Chondrocyte (in vitro differentiated cells): Measurements from ENCODE around the gene MTHFD2L. TPM values are rescaled to one million over a fixed set of nuclear protein-coding genes. Genes with fewer than 3 reads are reported as not detected.

Source experiments
- DNase-seq: peaks from one replicate; pipeline ENCODE4 v3.0.0; 2021; ENCODE audit warnings: mixed read lengths, low spot score
- H3K27ac Mint-ChIP-seq: one replicate; pipeline ENCODE4 v1.8.0; 2021; ENCODE audit warnings: mild to moderate bottlenecking, moderate library complexity, mixed read lengths; ENCODE audit not compliant: unreplicated experiment
- H3K27me3 Mint-ChIP-seq: 2 replicates; pipeline ENCODE4 v1.8.0; 2021; ENCODE audit warnings: low read depth, mixed read lengths
- H3K36me3 Mint-ChIP-seq: 2 replicates; pipeline ENCODE4 v1.8.0; 2021; ENCODE audit warnings: low read depth, mixed read lengths
- H3K4me1 Mint-ChIP-seq: 2 replicates; pipeline ENCODE4 v1.8.0; 2021; ENCODE audit warnings: low read depth, mild to moderate bottlenecking, mixed read lengths
- H3K4me3 Mint-ChIP-seq: one replicate; pipeline ENCODE4 v1.8.0; 2021; ENCODE audit warnings: mild to moderate bottlenecking, moderate library complexity, mixed read lengths; ENCODE audit not compliant: unreplicated experiment
- H3K9me3 Mint-ChIP-seq: 2 replicates; pipeline ENCODE4 v1.8.0; 2021; ENCODE audit warnings: low read depth, mixed read lengths
- total RNA-seq: library from RNA; stranded (reverse); gene quantifications from 3 replicates; pipeline ENCODE4 v1.2.1, GENCODE V29; 2021
- TF ChIP-seq, protein P1 (sequence below): fragments of 200-600 bp; sonication (generic); IDR thresholded peaks from 2 replicates; pipeline ENCODE4 v1.5.0; 2021; ENCODE audit warnings: antibody characterized with exemption, mild to moderate bottlenecking, moderate library complexity

The MTHFD2L gene
- total RNA-seq, 1 donor from 2014 or later, result 6.6 TPM

- Mint-ChIP-seq H3K4me1 (no peaks in the 10 kb centered on the region), H3K36me3 (no peaks in the 10 kb centered on the region), H3K9me3 (peaks cover 3% of the 10 kb centered on the region), H3K27ac (no peak overlapping the region), H3K4me3 (no peak overlapping the region), H3K27me3 (no peaks in the 10 kb centered on the region)
- no peak for DNase-seq
- TF ChIP-seq, protein P1, sequence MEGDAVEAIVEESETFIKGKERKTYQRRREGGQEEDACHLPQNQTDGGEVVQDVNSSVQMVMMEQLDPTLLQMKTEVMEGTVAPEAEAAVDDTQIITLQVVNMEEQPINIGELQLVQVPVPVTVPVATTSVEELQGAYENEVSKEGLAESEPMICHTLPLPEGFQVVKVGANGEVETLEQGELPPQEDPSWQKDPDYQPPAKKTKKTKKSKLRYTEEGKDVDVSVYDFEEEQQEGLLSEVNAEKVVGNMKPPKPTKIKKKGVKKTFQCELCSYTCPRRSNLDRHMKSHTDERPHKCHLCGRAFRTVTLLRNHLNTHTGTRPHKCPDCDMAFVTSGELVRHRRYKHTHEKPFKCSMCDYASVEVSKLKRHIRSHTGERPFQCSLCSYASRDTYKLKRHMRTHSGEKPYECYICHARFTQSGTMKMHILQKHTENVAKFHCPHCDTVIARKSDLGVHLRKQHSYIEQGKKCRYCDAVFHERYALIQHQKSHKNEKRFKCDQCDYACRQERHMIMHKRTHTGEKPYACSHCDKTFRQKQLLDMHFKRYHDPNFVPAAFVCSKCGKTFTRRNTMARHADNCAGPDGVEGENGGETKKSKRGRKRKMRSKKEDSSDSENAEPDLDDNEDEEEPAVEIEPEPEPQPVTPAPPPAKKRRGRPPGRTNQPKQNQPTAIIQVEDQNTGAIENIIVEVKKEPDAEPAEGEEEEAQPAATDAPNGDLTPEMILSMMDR, result no peak
Observed at GRCh38 chr4:74294681-74295080, 136.8 kb downstream of the MTHFD2L start.

DNA sequence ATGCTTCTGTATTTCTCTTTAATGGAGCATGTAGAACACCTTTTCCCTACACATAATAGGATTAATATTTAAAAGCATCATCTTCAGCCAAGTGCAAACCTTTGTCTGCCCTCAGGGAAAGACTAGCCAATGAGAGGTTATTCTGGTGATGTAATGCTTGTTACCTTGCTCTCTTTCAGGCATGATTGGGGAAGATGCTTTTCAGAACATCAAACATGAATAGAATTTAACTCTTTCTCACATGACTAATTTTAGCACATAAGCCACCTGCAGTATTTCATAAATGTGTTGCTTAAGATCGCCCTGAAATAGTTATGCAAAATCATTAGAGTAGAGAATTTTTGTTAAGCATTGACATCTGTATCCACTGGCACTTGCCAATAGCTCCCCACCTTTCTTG is 139.6 kb downstream of the MTHFD2L start:
- H3K4me3 Mint-ChIP-seq, result no peak overlapping the region
- H3K36me3 Mint-ChIP-seq, result no peaks in the 10 kb centered on the region
- no peaks in the 10 kb centered on the region for H3K9me3 Mint-ChIP-seq
- no peaks in the 10 kb centered on the region for H3K27me3 Mint-ChIP-seq
- H3K4me1 Mint-ChIP-seq, result no peaks in the 10 kb centered on the region
- no peak overlapping the region for H3K27ac Mint-ChIP-seq
- no peak for DNase-seq
- TF ChIP-seq, protein P1, result no peak

DNA sequence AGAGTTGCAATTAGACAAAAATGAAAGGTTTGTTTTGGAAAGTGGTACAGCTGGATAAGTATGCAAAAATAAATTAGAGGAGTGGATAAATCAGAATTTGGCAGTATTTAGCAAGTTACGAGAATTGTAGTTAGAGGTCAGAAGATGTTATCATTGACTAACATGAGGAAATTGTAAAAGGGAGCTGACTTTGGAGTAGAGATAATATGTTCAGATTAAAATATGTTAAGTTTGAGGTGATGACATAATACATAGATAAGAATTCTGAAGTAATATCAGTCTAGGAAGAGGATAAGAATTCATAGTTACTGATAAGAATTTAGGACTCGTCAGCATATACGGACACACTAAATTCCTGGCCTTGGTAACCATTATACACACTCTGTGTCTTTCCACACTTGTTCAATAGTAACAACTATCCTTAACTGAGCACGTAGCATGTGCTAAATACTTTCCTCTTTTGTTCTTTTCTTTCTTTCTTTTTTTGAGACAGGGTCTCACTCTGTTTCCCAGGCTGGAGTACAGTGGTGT is 146.2 kb downstream of the MTHFD2L start:
- Mint-ChIP-seq H3K4me3 (no peak overlapping the region), H3K36me3 (no peaks in the 10 kb centered on the region), H3K27me3 (no peaks in the 10 kb centered on the region), H3K4me1 (peaks cover 4% of the 10 kb centered on the region), H3K27ac (no peak overlapping the region), H3K9me3 (no peaks in the 10 kb centered on the region)
- TF ChIP-seq, protein P1, result no peak
- DNase-seq, result no peak

- TF ChIP-seq, protein P1, result no peak
- H3K27ac Mint-ChIP-seq, result no peak overlapping the region
- DNase-seq, result no peak
- peaks cover 4% of the 10 kb centered on the region for H3K4me1 Mint-ChIP-seq
- no peaks in the 10 kb centered on the region for H3K9me3 Mint-ChIP-seq
- H3K4me3 Mint-ChIP-seq, result no peak overlapping the region
- no peaks in the 10 kb centered on the region for H3K36me3 Mint-ChIP-seq
- H3K27me3 Mint-ChIP-seq, result no peaks in the 10 kb centered on the region
Observed at GRCh38 chr4:74305000-74305399, 147.1 kb downstream of the MTHFD2L start.

- H3K9me3 Mint-ChIP-seq, result no peaks in the 10 kb centered on the region
- H3K36me3 Mint-ChIP-seq, result no peaks in the 10 kb centered on the region
- TF ChIP-seq, protein P1, result no peak
- H3K4me3 Mint-ChIP-seq, result no peak overlapping the region
- no peak overlapping the region for H3K27ac Mint-ChIP-seq
- peaks cover 6% of the 10 kb centered on the region for H3K4me1 Mint-ChIP-seq
- DNase-seq, result no peak
- H3K27me3 Mint-ChIP-seq, result no peaks in the 10 kb centered on the region
Observed at GRCh38 chr4:74307170-74307569, 149.3 kb downstream of the MTHFD2L start.
